H1 (cell line): Measurements from ENCODE around the gene SHTN1. TPM values are rescaled to one million over a fixed set of nuclear protein-coding genes. Genes with fewer than 3 reads are reported as not detected.

ENCODE experiments used
- polyA plus RNA-seq, 7 experiments: library from polyadenylated mRNA; depleted of rRNA in 3 of 7; stranded (reverse) in 5 of 7; unstranded in 2 of 7; fragments of >200 nt in 5 of 7; fragments of 200-250 nt in 2 of 7; gene quantifications; 1 replicate in 5 of 7; 2 replicates in 1 of 7; 4 replicates in 1 of 7; pipeline versions ENCODE4 v1.2.1 to v1.2.3, GENCODE V29; 2011 to 2013; ENCODE audit warnings: missing spikeins in 2 of 7, mixed read lengths in 2 of 7
- total RNA-seq: library from RNA; stranded (reverse); fragmentation: NEBNext Ultra II Directional; extraction: Animal tissue kit (Norgen Biotek cat#: 25700); gene quantifications from 2 replicates; pipeline ENCODE4 v1.2.1, GENCODE V29; 2021
- TF ChIP-seq, protein P1 (sequence below): IDR thresholded peaks from 2 replicates; pipeline ENCODE4 v1.6.1; 2011; ENCODE audit warnings: low read length, improper control_type of control experiment

Gene SHTN1
- total and polyA plus RNA-seq, 2 of the 8 experiments (the other 6 are each of a cell fraction or from before 2014, with no cell fraction given), result 3.3 to 12.7 TPM

DNA sequence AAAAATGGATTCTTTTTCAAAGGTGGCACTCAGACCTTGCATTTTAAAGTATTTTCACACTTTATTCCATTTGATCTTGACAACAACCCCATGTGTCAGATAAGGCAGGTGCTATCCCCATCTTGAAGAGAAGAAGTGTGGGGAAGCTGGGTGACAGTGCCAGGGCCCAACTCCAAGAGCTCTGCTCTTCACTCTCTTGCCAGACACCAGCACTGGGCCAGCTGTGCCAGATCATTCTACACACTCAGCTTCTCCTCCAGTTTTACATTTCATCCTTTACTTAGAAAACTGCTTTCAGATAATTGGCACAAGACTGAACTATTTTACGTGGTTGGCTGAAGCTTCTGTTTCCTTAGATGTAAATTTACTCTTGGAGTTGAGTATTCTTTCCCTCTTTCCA is 91.3 kb downstream of the SHTN1 start (continued):
- TF ChIP-seq, protein P1, sequence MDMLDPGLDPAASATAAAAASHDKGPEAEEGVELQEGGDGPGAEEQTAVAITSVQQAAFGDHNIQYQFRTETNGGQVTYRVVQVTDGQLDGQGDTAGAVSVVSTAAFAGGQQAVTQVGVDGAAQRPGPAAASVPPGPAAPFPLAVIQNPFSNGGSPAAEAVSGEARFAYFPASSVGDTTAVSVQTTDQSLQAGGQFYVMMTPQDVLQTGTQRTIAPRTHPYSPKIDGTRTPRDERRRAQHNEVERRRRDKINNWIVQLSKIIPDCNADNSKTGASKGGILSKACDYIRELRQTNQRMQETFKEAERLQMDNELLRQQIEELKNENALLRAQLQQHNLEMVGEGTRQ, result no peak
